Measurements from ENCODE around the gene TMEM209.
"Not testable (repeated sequence)": the region's sequence is repeated elsewhere in the genome, so short reads cannot be mapped to it uniquely, and the experiment has no call there.

Gene TMEM209

DNA sequence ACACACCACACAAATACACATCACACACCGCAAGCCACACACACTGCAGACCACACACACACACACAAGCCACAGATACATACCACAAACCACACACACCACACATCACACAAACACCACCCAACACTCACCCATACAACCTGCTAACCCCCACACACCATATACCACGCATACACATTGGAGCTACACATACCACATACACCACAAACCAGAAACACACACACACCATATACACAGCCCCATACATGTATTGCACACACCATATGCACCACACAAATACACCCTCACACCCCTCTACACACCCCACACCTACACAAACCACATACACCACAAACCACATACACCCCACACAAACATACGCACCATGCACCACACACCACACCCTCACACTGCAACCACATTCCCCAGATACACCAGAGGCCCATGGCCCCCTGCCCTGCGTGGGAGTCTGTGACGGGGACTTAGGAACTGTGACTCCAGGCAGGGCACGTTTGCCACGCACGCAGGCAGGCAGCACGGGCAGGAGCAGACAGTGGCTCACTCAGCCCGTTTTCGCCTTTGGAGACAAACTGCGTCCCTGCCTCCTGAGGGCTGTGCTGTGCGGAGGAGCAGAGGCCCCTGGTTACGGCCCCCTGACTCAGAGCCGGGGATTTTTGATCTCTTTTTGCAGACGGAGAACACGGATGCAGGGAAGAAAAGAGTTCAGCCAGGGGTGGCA is 52.6 kb downstream of the TMEM209 start:
- Histone ChIP-seq H3K9me3 (ENCODE audit: control insufficient read depth, low read length) (no peaks in the 10 kb centered on the region), H3K27ac (ENCODE audit: insufficient read depth, low read depth, low read length, poor library complexity, severe bottlenecking) (no peak overlapping the region), H3K4me1 (ENCODE audit: control insufficient read depth, insufficient read depth, low read length) (peaks cover 4% of the 10 kb centered on the region), H3K27me3 (ENCODE audit: control insufficient read depth, insufficient read depth, low read length, poor library complexity, severe bottlenecking) (no peaks in the 10 kb centered on the region), H3K36me3 (ENCODE audit: control insufficient read depth, insufficient read depth, low read length) (no peaks in the 10 kb centered on the region), H3K4me3 (ENCODE audit: insufficient read depth, low read depth, low read length) (no peak overlapping the region)
- 92% methylated on average over 17 of the region's 17 CpGs for WGBS, 2 experiments

DNA sequence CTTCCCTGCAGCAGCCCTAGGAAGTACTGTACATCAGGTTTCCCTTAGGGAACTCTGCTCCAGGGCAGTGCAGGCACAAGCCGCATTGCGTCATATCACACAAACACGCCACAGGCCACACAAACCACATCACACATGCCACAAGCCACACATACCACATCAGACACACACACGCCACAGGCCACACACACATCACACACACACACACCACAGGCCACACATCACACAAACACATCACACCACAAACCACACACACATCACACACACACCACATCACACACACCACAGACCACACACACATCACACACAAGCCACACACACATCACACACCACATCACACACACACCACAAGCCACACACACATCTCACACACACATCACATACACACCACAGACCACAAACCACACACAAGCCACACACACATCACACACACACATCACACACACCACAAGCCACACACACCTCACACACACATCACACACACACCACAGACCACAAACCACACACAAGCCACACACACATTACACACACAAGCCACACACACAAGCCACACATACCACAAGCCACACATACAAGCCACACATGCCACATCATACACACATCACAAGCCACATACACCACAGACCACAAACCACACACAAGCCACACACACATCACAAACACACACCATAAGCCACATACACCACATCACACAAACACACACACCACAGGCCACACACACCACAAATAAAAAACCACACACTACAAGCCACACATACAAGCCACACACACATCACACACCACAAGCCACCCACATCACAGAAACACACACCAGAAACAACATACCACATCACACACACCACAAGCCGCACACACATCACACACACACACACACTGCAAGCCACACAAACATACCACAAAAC is 53.4 kb downstream of the TMEM209 start:
- WGBS, 2 experiments: 84 to 93% methylated on average over 5 of the region's 5 CpGs
- Histone ChIP-seq H3K9me3 (ENCODE audit: control insufficient read depth, low read length) (no peaks in the 10 kb centered on the region), H3K4me1 (ENCODE audit: control insufficient read depth, insufficient read depth, low read length) (peaks cover 4% of the 10 kb centered on the region), H3K36me3 (ENCODE audit: control insufficient read depth, insufficient read depth, low read length) (no peaks in the 10 kb centered on the region), H3K4me3 (ENCODE audit: insufficient read depth, low read depth, low read length) (no peak overlapping the region), H3K27ac (ENCODE audit: insufficient read depth, low read depth, low read length, poor library complexity, severe bottlenecking) (no peak overlapping the region), H3K27me3 (ENCODE audit: control insufficient read depth, insufficient read depth, low read length, poor library complexity, severe bottlenecking) (no peaks in the 10 kb centered on the region)

DNA sequence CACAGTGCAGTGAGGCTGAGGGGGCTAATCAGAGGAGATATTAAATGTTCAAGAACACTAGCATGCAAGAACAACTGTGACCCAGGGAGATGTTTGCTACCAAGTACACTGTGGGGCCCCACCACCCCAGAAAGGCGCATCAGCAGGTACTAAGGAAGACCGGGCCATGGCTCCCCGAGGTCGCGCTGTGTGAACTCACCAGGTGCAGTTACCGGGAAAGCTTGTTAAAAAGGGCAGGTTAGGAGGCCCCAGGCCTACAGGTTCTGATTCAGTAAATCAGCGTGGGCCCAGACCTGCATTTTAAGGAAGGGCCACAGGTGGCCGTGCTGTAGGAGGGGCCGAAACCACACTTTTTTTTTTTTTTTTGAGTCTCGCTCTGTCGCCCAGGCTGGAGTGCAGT is 54.6 kb downstream of the TMEM209 start:
- H3K4me1 ChIP-seq (ENCODE audit: control insufficient read depth, insufficient read depth, low read length): peaks cover 4% of the 10 kb centered on the region
- no peak overlapping the region for H3K4me3 ChIP-seq (ENCODE audit: insufficient read depth, low read depth, low read length)
- H3K9me3 ChIP-seq (ENCODE audit: control insufficient read depth, low read length): no peaks in the 10 kb centered on the region
- H3K27ac ChIP-seq (ENCODE audit: insufficient read depth, low read depth, low read length, poor library complexity, severe bottlenecking): no peak overlapping the region
- H3K36me3 ChIP-seq (ENCODE audit: control insufficient read depth, insufficient read depth, low read length): no peaks in the 10 kb centered on the region
- 80 to 82% methylated on average over 11 of the region's 11 CpGs for WGBS, 2 experiments
- no peaks in the 10 kb centered on the region for H3K27me3 ChIP-seq (ENCODE audit: control insufficient read depth, insufficient read depth, low read length, poor library complexity, severe bottlenecking)

DNA sequence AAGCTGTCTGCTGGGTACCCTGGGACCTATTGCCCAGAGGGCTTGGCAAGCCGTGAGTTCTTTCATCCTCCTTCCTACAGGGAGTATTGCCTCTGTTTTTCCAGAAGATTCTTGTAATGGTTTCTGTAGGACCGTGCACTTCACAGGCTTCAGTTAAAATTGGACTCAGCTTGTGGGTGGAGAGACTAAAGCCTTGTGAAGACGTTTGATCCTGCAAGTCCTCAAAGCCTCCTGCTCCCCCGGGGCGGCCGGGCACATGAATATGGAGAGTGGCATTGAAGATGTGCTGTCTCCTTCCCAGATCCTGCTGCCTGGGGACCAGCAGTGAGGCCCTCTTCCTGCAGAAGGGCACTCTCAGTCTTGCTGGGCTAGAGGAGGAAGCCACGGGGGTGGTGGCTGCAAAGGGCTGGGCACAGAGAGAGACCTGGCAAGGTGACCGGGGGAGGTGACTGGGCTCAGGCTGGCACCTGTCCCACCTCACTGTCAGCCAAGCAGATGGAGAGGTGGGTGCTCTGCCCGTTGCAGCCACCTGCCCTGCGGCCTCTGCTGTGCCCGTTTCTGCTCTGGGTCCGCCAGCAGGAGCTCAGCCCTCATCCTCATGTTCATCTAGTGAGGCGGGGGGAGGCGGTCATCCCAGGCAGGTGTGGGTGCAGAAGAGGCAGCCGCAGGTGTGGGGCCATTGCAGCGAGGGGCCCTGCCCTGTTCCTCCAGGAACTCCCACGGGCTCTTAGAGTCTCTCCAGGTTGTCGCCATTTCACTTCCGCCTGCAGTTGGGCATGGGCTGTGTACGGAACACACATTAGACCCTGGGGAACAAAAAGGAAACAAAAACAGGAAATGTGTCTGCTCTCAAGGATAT is 55.7 kb downstream of the TMEM209 start:
- no peak overlapping the region for H3K27ac ChIP-seq (ENCODE audit: insufficient read depth, low read depth, low read length, poor library complexity, severe bottlenecking)
- H3K9me3 ChIP-seq (ENCODE audit: control insufficient read depth, low read length): no peaks in the 10 kb centered on the region
- no peak overlapping the region for H3K4me3 ChIP-seq (ENCODE audit: insufficient read depth, low read depth, low read length)
- peaks cover 4% of the 10 kb centered on the region for H3K4me1 ChIP-seq (ENCODE audit: control insufficient read depth, insufficient read depth, low read length)
- WGBS, 2 experiments: 88 to 89% methylated on average over 20 of the region's 20 CpGs
- no peaks in the 10 kb centered on the region for H3K27me3 ChIP-seq (ENCODE audit: control insufficient read depth, insufficient read depth, low read length, poor library complexity, severe bottlenecking)
- no peaks in the 10 kb centered on the region for H3K36me3 ChIP-seq (ENCODE audit: control insufficient read depth, insufficient read depth, low read length)

DNA sequence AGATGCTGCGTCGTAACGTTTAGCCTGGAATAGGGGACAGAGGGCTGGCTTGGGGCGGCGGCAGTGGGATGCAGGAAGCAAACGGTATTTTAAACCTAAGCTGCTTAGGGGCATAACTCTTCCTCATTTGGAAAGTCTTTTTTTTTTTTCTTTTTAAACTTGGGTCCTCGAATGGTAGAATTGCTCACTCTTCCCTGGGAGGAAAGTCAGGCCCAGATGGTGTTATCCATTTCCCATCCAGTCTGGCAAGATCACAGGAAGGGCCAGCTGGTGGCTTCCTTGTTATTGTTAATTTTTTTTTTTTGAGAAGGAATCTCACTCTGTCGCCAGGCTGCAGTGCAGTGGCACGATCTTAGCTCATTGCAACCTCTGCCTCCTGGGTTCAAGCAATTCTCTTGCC is 56.6 kb downstream of the TMEM209 start:
- Histone ChIP-seq H3K9me3 (ENCODE audit: control insufficient read depth, low read length) (no peaks in the 10 kb centered on the region), H3K27me3 (ENCODE audit: control insufficient read depth, insufficient read depth, low read length, poor library complexity, severe bottlenecking) (no peaks in the 10 kb centered on the region), H3K27ac (ENCODE audit: insufficient read depth, low read depth, low read length, poor library complexity, severe bottlenecking) (no peak overlapping the region), H3K36me3 (ENCODE audit: control insufficient read depth, insufficient read depth, low read length) (no peaks in the 10 kb centered on the region), H3K4me1 (ENCODE audit: control insufficient read depth, insufficient read depth, low read length) (peaks cover 4% of the 10 kb centered on the region), H3K4me3 (ENCODE audit: insufficient read depth, low read depth, low read length) (no peak overlapping the region)
- WGBS, 2 experiments: 91% methylated on average over 9 of the region's 9 CpGs

DNA sequence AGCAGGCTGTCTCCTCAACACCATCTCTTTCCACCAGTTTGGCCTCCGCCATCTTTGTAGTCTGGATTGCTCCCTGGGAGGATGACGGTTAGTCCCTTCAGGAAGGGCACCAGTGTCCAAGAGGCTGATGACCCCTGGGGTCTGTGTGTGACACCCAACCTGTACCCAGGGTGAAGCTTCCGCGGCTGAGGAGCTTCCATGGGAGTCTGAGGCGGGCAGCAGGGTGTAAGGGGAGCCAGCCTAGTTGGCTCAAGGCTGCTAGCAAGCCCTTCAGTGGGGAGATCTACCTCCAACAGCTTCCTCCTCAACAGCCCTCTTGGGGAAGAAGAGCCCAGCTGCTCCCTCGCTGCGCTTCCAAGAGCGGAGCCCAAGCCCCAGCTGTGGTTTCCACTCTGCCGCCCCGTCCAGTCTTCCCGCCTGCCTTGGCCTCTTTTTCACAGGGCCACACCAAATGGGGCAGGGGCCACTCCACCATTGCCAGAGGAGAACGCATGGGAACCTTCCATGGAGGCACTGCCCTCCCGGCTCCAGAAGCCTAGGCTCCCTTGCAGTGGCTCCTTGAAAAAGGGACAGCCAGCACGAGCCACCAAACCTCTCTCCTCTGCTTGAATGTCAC is 57.4 kb downstream of the TMEM209 start:
- Histone ChIP-seq H3K27me3 (ENCODE audit: control insufficient read depth, insufficient read depth, low read length, poor library complexity, severe bottlenecking) (no peaks in the 10 kb centered on the region), H3K4me1 (ENCODE audit: control insufficient read depth, insufficient read depth, low read length) (peaks cover 1% of the 10 kb centered on the region), H3K9me3 (ENCODE audit: control insufficient read depth, low read length) (no peaks in the 10 kb centered on the region), H3K4me3 (ENCODE audit: insufficient read depth, low read depth, low read length) (no peak overlapping the region), H3K27ac (ENCODE audit: insufficient read depth, low read depth, low read length, poor library complexity, severe bottlenecking) (no peak overlapping the region), H3K36me3 (ENCODE audit: control insufficient read depth, insufficient read depth, low read length) (no peaks in the 10 kb centered on the region)
- whole genome bisulfite sequencing, 2 experiments: 92 to 95% methylated on average over 14 of the region's 14 CpGs

DNA sequence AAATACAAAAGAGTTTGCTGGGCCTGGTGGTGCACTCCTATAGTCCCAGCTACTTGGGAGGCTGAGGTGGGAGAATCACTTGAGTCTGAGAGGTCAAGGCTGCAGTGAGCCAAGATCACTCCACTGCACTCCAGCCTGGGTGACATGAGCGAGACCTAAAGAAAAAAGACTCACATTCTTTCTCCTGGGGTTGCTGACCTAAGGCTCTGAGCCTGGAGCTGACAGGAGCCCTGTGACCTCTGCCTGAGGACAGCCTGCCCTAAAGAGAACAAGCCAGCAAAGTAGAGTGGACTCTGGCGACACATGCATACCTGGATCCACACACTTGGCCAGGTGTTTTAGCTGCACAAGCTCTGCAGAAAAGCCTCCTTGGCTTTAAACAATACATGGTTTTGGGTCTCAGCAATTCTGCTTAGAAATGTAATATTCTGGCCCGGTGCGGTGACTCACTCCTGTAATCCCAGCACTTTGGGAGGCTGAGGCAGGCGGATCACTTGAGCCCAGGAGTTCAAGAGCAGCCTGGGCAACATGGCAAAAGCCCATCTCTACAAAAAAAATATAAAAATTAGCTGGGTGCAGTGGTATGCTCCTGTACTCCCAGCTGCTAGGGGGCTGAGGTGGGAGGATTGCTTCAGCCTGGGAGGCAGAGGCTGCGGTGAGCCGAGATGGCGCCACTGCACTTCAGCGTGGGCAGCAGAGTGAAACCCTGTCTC is 58.4 kb downstream of the TMEM209 start:
- peaks cover 9% of the 10 kb centered on the region for H3K4me1 ChIP-seq (ENCODE audit: control insufficient read depth, insufficient read depth, low read length)
- H3K27me3 ChIP-seq (ENCODE audit: control insufficient read depth, insufficient read depth, low read length, poor library complexity, severe bottlenecking): no peaks in the 10 kb centered on the region
- 92 to 94% methylated on average over 9 of the region's 9 CpGs for WGBS, 2 experiments
- H3K9me3 ChIP-seq (ENCODE audit: control insufficient read depth, low read length): no peaks in the 10 kb centered on the region
- H3K4me3 ChIP-seq (ENCODE audit: insufficient read depth, low read depth, low read length): no peak overlapping the region
- H3K36me3 ChIP-seq (ENCODE audit: control insufficient read depth, insufficient read depth, low read length): no peaks in the 10 kb centered on the region
- H3K27ac ChIP-seq (ENCODE audit: insufficient read depth, low read depth, low read length, poor library complexity, severe bottlenecking): no peak overlapping the region

DNA sequence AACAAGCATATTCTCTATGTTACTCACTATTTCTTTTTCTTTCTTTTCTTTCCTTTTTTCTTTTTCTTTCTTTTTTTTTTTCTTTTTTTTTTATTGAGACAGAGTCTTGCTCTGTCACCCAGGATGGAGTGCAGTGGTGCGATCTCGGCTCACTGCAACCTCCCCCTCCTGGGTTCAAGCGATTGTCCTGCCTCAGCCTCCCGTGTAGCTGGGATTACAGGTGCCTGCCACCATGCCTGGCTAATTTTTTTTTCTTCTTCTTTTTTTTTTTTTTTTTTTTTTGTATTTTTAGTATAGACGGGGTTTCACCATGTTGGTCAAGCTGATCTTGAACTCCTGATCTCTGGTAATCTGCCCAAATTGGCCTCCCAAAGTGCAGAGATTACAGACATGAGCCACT is 59.1 kb downstream of the TMEM209 start:
- H3K36me3 ChIP-seq (ENCODE audit: control insufficient read depth, insufficient read depth, low read length); H3K27me3 ChIP-seq (ENCODE audit: control insufficient read depth, insufficient read depth, low read length, poor library complexity, severe bottlenecking); H3K9me3 ChIP-seq (ENCODE audit: control insufficient read depth, low read length); H3K27ac ChIP-seq (ENCODE audit: insufficient read depth, low read depth, low read length, poor library complexity, severe bottlenecking); H3K4me3 ChIP-seq (ENCODE audit: insufficient read depth, low read depth, low read length): not testable (repeated sequence)
- 88 to 95% methylated on average over 5 of the region's 5 CpGs for WGBS, 2 experiments
- H3K4me1 ChIP-seq (ENCODE audit: control insufficient read depth, insufficient read depth, low read length): peaks cover 15% of the 10 kb centered on the region

DNA sequence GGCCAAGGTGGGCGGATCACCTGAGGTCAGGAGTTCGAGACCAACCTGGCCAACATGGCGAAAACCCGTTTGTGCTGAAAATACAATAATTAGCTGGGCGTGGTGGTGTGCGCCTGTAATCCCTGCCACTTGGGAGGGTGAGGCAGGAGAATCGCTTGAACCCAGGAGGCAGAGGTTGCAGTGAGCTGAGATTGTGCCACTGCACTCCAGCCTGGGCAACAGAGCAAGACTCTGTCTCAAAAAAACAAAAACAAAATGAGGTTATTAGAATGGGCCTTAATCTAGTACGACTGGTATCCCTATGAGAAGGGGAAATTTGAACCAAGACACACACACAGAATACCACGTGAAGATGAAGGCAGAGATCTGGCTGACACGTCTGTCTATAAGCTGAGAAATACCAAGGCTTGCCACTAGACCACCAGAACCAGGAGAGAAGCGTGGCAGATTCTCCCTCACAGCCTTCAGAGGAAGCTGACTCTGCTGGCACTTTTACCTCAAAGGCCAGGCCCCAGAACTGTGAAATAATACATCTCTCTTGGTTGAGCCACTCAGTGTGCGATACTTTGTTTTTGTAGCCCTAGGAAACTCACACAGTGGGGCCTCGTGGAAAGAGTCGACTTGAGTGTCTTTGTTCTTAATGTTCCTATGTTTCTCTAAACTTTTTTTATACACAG is 59.6 kb downstream of the TMEM209 start:
- H3K27ac ChIP-seq (ENCODE audit: insufficient read depth, low read depth, low read length, poor library complexity, severe bottlenecking): no peak overlapping the region
- H3K4me1 ChIP-seq (ENCODE audit: control insufficient read depth, insufficient read depth, low read length): peaks cover 21% of the 10 kb centered on the region
- WGBS, 2 experiments: 94 to 95% methylated on average over 14 of the region's 14 CpGs
- no peaks in the 10 kb centered on the region for H3K9me3 ChIP-seq (ENCODE audit: control insufficient read depth, low read length)
- H3K36me3 ChIP-seq (ENCODE audit: control insufficient read depth, insufficient read depth, low read length): no peaks in the 10 kb centered on the region
- no peak overlapping the region for H3K4me3 ChIP-seq (ENCODE audit: insufficient read depth, low read depth, low read length)
- H3K27me3 ChIP-seq (ENCODE audit: control insufficient read depth, insufficient read depth, low read length, poor library complexity, severe bottlenecking): no peaks in the 10 kb centered on the region

Data from ectodermal cell (in vitro differentiated cells).